Measurements from ENCODE around the gene ADRM1.

Gene ADRM1

DNA sequence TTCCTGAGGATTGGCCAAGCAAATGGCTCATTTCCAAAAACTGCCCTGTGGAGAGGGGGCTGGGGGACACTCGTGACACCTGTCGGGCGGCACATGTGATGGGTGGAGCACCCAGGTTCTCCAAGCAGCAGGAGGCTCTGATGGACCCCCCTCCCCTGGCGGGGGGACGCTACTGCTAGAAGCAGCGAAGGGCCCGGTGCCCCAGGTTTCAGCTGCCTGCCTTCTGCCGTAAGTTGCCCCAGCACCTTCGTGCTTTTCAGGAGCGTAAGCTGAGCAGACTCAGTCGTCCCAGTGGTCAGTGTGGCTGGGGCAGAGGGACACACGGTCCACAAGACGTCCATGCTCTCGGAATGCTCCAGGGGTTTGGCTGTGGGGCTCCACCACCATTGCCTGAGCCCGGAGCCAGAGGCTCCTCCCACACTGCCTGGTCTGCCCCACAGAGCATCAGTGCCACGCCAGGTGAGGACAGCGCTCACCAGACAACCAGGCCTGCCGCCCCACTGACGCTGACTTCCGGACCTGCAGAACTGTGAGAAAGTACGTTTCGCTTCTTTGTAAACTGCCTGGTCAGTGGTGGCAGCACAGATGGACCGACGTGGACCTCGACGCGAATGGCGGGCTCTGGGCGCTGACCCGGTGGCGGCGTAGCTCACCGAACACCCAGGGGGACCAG lies 4.1 kb upstream of the ADRM1 start:
- DNase-seq = no peak

DNA sequence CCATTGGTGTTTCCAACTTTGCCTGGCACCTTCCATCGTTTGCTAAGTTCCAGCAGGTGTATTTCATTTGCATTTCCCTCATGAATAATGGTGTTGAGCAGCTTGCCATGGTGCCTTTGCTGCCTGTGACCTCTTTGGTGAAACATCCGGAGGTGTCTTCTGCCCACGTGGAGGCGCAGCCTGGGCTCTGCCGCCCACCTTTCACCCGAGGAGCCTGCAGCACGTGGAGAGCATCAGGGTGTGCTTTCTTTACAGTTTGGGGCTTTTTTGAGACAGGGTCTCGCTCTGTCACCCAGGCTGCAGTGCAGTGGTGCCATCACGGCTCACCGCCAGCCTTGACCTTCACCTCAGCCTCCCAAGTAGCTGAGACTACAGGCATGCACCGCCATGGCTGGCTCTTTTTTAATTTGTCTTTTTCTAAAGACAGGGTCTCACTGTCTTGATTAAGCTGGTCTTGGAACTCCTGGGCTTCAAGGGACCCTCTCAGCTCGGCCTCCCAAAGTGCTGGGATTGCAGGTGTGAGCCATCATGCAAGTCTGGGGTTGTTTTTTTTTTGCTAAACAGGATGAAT lies 3.0 kb upstream of the ADRM1 start:
- DNase-seq = no peak

DNA sequence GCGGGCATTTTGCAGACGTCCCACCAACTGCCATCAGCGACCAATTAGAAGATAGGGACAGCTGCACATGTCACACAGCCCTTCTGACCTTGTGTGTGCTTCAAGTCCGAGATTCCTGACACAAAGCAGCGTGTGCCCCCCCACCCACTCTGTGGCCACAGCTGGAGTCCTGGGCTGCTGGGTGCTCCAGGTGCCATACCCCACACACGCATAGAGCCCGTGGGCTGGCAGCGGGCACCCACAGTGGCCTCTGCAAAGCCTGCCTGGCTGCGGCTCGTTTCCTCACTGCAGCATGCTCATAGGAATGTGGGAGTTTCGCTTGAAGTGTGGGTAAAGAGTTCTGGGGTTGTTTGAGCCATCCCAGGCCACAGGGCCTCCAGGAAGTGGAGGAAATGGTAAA lies 2.5 kb upstream of the ADRM1 start:
- DNase-seq = no peak

- DNase-seq = no peak
Measured at GRCh38 chr20:62301111-62301668, 1.6 kb upstream of the ADRM1 start.

DNA sequence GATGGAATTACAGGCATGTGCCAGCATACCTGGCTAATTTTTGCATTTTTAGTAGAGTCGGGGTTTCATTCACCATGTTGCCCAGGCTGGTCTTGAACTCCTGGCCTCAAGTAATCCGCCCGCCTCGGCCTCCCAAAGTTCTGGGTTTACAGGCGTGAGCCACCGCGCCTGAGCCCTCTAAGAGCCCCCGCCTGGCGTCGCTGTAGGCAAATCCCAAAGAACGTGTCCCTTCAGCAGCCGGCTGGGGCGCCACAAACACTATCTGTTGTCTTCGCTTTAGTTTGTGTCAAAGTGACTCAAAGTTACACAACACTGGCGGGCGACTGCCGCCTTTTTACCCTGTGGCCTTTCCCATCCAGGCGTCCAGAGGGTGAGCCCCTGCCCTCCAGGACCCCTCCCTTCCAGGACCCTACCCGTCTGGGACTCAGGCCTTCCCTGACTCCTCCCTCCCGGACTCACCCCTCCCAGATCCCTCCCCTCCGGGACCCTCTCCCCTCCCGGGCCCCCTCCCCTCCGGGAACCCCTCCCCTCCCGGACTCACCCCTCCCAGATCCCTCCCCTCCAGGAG lies 940 bp upstream of the ADRM1 start:
- peak; percentile 82 for DNase-seq

- DNase-seq = no peak
Measured at GRCh38 chr20:62303062-62303339, 204 bp downstream of the ADRM1 start.

DNA sequence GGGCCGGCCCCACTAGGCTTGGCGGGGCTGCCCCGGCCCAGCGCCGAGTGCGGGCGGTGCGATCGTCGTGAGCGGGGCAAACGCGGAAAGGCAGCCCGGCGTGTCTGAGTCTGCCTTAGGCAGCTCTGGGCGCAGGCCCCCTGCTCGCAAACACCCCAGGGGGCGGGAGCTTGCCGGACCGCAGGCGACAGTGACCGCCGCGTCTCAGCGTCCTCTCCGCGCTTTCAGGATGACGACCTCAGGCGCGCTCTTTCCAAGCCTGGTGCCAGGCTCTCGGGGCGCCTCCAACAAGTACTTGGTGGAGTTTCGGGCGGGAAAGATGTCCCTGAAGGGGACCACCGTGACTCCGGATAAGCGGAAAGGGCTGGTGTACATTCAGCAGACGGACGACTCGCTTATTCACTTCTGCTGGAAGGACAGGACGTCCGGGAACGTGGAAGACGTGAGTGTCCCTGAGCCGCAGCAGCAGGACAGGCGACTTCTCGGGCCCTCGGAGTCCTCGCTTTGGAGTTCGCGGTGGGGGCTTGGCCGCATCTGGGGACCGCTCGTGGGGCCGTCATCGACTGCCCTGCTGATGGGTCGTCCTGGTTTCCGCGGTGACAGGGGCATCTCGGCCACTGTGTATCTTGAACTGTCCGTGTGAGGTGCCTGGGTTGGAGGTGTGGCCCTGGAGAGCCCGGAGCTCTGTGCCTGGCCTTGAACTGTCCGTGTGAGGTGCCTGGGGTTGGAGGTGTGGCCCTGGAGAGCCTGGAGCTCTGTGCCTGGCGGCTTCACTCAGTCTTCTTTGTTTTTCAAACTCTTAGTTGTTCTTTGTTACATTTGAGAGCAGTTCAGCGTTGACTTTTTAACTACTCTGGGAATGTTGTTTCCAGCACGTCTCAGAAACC lies 786 bp downstream of the ADRM1 start:
- DNase-seq = no peak

DNA sequence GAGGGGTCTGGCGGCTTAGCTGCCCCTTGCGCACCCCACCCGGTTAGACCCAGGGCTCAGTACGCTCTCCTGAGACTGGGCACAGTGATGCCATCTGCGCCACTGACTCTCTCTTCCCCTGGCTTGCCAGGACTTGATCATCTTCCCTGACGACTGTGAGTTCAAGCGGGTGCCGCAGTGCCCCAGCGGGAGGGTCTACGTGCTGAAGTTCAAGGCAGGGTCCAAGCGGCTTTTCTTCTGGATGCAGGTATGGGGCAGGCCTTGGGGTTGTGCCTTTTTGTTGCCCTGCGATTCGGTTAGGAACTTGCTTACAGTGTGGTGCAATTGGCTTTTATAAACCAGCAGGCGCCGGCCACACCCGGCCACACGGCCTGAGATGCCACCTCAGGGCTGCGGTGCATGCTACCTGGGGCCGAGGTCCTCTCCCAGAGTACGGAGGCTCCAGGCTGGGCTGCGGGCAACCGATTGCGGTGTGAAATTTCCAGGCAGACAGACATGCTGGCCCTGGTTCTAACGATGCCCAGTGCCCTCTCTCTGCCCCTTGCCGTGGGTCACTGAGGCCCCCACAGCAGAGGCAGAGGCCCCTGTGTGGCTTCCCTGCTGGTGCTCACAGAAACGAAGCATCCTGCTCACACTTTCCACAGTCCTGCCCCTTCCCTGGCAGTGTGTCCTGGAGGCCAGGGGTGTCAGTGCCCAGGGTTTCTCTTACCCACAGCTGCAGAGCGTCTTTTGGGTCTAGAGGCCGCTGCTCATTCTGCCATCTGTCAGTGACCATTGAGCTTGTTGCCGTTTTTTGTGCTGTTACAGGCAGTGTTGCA lies 1.7 kb downstream of the ADRM1 start:
- DNase-seq = no peak

DNA sequence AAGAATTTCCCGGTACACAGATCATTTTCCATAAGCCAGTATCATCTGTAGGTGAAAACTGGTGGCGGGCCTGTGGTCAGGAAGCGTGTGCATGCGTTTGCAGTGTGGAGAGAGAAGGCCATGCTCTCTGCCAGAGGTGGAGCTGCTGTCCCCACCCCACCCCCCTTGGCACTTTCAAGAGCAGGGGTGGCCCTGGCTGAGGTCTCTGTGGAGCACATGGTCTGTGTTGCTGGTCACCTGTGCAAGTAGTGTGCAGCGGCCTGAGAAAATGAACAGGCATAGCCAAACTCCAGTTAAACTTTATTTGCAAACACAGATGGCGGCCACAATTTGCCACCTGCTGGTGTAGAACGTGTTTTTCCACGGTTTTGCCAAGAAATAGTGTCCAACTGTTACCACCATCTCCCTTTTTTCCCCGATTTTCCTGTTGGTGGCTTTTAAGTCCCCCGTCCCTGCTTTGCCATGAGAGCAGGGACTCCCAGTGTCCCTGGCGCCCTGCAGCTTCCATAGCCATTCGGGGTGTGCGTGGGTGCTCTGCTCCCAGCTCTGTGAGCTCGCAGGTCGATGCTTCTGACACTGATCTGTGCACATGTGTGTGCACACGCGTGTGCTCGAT lies 2.5 kb downstream of the ADRM1 start:
- no peak for DNase-seq

GRCh38 chr20:62305765-62306413 lies 3.1 kb downstream of the ADRM1 start:
- DNase-seq = no peak

DNA sequence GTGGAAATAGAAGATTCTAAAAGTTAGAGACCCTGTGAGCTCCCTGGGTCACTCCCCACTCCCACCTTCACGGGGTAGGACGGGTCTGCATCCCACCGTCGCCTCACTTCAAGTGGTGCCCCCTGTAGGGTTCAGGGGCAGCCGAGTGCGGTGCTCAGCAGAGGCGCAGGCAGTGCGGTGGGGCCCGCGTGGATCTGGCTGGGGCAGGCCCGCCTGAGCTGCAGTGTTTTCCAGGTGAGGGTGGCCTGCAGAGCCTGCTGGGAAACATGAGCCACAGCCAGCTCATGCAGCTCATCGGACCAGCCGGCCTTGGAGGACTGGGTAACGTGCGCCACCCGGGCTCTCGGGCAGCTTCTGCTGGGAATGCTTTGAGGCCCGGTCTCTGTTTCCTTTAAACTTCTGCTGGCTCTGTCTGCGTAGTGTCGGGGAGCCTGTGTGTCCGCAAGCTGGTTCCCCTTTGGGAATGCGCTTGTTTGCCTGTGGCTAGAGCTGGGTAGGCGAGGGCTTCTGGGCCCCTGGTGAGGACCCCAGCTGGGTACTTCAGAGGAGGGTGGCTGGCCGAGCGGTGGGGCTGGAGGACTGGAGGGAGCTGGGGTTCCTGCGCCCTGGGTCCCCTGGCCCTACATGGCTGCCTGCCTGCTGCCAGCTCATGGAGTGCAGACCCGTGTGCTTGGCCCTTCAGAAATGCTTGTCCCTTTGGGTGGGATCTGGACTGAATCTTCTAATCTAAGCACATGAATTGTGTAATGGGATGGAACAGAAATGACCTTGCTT lies 3.8 kb downstream of the ADRM1 start:
- no peak for DNase-seq

- DNase-seq = no peak
Measured at GRCh38 chr20:62307226-62308101, 4.7 kb downstream of the ADRM1 start.

DNA sequence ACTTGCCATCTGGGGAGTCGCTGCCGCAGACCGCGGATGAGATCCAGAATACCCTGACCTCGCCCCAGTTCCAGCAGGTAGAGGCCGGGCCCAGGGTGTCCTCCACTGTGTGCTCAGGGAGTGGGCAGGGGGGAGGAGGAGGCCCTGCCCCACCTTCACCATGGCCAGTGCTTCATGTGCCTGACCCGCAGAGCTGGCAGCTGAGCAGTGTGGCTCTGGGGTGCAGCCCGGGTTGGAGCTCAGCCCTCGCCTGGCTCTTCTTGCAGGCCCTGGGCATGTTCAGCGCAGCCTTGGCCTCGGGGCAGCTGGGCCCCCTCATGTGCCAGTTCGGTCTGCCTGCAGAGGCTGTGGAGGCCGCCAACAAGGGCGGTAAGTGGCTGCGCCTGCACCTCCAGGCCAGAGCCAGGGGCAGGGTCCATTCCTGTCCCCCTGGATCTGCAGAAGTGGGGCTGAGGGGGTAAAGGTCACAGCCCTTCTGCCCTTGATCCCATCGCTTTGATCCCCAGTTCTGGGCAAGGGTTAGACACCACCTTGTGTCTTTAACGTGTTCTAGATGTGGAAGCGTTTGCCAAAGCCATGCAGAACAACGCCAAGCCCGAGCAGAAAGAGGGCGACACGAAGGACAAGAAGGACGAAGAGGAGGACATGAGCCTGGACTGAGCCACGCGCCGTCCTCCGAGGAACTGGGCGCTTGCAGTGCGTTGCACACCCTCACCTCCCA lies 5.5 kb downstream of the ADRM1 start:
- no peak for DNase-seq

- no peak for DNase-seq
Measured at GRCh38 chr20:62309198-62309944, 6.6 kb downstream of the ADRM1 start.

DNA sequence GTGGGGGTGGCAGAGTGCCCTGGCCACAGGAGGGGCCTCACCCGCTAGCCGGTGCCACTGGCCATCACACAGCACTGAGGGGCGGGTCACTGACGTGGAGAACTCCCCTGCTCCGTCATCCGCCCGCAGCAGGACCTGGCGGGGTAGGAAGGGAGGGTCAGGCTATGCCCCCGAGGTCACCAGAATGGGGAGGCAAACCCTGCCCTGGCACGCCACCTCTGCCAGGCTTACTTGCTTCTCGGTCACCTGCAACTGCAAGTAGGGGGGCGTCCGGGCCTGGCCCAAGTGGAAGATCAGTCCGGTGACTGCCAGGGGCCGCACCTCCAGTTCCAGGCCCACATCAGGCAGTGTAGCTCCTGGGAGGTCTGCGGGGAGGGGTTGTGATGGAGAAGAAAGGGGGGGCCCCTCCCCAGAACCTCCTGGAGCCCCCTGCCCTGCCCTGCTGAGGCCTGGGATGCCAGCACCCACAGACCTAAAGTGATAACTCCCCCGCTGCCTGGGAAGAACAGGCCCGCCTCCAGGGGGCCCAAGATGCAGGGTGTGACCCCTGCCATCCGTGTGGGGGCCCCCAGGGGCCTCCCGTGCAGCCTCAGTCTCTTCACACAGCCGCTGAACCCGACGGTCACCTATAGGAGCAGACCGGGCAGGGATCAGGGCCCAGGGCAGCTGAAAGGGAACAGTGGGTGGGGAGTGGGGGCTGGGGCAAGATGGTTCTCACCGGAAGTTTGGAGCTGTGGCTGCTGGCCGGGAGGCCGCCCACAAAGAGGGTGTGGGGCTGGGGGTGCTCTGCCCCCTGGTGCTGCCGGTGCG lies 7.4 kb downstream of the ADRM1 start:
- no peak for DNase-seq

DNA sequence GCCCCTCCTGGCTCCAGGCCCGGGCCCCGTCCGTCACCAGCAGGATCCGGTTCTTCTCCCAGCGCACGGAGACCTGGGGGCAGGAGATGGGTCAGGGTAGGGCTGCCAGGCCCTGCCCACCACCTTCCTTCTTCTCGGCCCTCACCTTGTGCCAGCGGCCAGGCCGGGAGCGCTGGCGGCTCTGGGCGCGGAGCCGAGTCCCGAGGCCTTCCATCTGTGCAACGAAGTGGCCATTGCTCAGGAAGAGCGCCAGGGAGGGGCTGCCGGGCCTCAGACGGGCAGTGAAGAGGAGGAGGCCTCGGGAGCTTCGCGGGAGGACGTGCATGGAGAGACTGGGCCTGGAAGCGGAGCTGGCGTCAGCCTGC lies 7.9 kb downstream of the ADRM1 start:
- DNase-seq = no peak

DNA sequence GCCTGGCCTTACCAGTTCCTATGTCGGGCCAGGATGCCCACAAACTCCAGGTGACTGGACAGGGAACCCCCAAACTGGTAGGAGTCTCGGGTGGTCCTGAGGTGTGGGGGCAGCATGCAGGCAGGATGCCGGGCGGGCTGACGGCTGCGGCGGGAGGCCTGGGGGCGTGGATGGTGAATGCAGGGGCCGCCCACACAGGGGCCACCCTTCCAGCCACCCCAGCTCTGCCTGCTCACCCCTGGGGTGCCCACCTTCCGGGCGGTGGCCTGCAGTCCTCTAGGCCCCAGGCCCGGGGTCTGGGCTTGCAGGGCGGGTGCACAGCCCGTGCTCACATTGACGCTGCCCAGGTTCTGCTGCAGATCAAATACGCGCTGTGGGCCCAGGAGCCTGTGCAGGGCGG lies 8.4 kb downstream of the ADRM1 start:
- no peak for DNase-seq

All from stimulated activated CD4-positive, alpha-beta T cell treated with anti-CD3 and anti-CD28 coated beads, Interleukin-12 subunit alpha, Interleukin-12 subunit beta, amount 100 ng/mL, for 4 hours (primary cell).